Loucy (cell line): ENCODE measurements around the gene PKIB.

Experiments used
- H2AFZ ChIP-seq: fragments of 200-600 bp; sonication (generic); 2 replicates; pipeline ENCODE4 v1.6.0; 2016; ENCODE audit warnings: antibody characterized with exemption, mild to moderate bottlenecking, low read length, moderate library complexity
- H3F3A ChIP-seq: fragments of 200-600 bp; 2 replicates; pipeline ENCODE4 v1.6.0; 2016; ENCODE audit warnings: antibody characterized with exemption, low read depth, mild to moderate bottlenecking
- H3K27me3 ChIP-seq: fragments of 200-600 bp; sonication (generic); 2 replicates; pipeline ENCODE4 v1.6.1; 2014; ENCODE audit warnings: low read length, mild to moderate bottlenecking; ENCODE audit not compliant: insufficient read depth, poor library complexity, severe bottlenecking
- H3K36me3 ChIP-seq: fragments of 200-600 bp; sonication (generic); 2 replicates; pipeline ENCODE4 v1.6.1; 2016; ENCODE audit warnings: low read length; ENCODE audit not compliant: insufficient read depth
- H3K4me1 ChIP-seq: fragments of 200-600 bp; sonication (generic); 2 replicates; pipeline ENCODE4 v1.5.1; 2014; ENCODE audit warnings: low read length, mild to moderate bottlenecking; ENCODE audit not compliant: insufficient read depth, poor library complexity, severe bottlenecking
- H3K4me2 ChIP-seq: fragments of 200-600 bp; sonication (generic); 2 replicates; pipeline ENCODE4 v1.6.0; 2014; ENCODE audit warnings: antibody characterized with exemption, low read length, low read depth, mild to moderate bottlenecking; ENCODE audit not compliant: poor library complexity, severe bottlenecking
- H3K4me3 ChIP-seq: fragments of 200-600 bp; sonication (generic); 2 replicates; pipeline ENCODE4 v1.5.1; 2014; ENCODE audit warnings: low read length, mild to moderate bottlenecking, mixed read lengths; ENCODE audit not compliant: poor library complexity, severe bottlenecking
- H3K79me2 ChIP-seq: fragments of 200-600 bp; sonication (generic); 2 replicates; pipeline ENCODE4 v1.6.1; 2014; ENCODE audit warnings: low read length; ENCODE audit not compliant: insufficient read depth
- H3K9ac ChIP-seq: fragments of 200-600 bp; sonication (generic); 2 replicates; pipeline ENCODE4 v1.6.0; 2014; ENCODE audit warnings: mild to moderate bottlenecking, low read depth, low read length, moderate library complexity; ENCODE audit not compliant: poor library complexity, severe bottlenecking
- H3K9me2 ChIP-seq: fragments of 200-600 bp; sonication (generic); replicated peaks from 2 replicates; pipeline ENCODE4 v1.6.1; 2016; ENCODE audit warnings: low read depth, low read length, mixed read lengths
- H3K9me3 ChIP-seq: fragments of 200-600 bp; sonication (generic); 2 replicates; pipeline ENCODE4 v1.6.1; 2014; ENCODE audit warnings: mild to moderate bottlenecking, antibody characterized with exemption, low read length, low read depth; ENCODE audit not compliant: insufficient read depth
- H4K20me1 ChIP-seq: fragments of 200-600 bp; sonication (generic); 2 replicates; pipeline ENCODE4 v1.6.0; 2014; ENCODE audit warnings: antibody characterized with exemption, low read length, mild to moderate bottlenecking; ENCODE audit not compliant: insufficient read depth, poor library complexity, severe bottlenecking
- CTCF ChIP-seq: fragments of 200-600 bp; sonication (generic); conservative IDR thresholded peaks from 2 replicates; pipeline ENCODE4 v1.5.1; 2014; ENCODE audit warnings: mild to moderate bottlenecking, antibody characterized with exemption, low read length
- EZH2phosphoT487 ChIP-seq: fragments of 200-600 bp; IDR thresholded peaks from 2 replicates; pipeline ENCODE4 v1.6.1; 2018; ENCODE audit warnings: antibody characterized with exemption, mild to moderate bottlenecking, moderate library complexity, borderline replicate concordance

Gene PKIB

GRCh38 chr6:122663981-122664380 lies 53.8 kb downstream of the PKIB start:
- no peaks in the 10 kb centered on the region for H3K4me1 ChIP-seq
- H3K4me3 ChIP-seq = no peak overlapping the region
- no peaks in the 10 kb centered on the region for H3K9me3 ChIP-seq
- no peaks in the 10 kb centered on the region for H3K9me2 ChIP-seq
- H4K20me1 ChIP-seq = no peaks in the 10 kb centered on the region
- no peaks in the 10 kb centered on the region for H3F3A ChIP-seq
- H2AFZ ChIP-seq = no peak overlapping the region
- H3K4me2 ChIP-seq = no peak overlapping the region
- no peak for TF ChIP-seq EZH2phosphoT487
- TF ChIP-seq CTCF = no peak
- H3K9ac ChIP-seq = no peak overlapping the region
- no peaks in the 10 kb centered on the region for H3K79me2 ChIP-seq
- no peaks in the 10 kb centered on the region for H3K27me3 ChIP-seq
- H3K36me3 ChIP-seq = no peaks in the 10 kb centered on the region

- H3K9me3 ChIP-seq = no peaks in the 10 kb centered on the region
- H3K4me2 ChIP-seq = no peak overlapping the region
- H3K9me2 ChIP-seq = no peaks in the 10 kb centered on the region
- H3K36me3 ChIP-seq = no peaks in the 10 kb centered on the region
- no peak overlapping the region for H3K4me3 ChIP-seq
- H3K79me2 ChIP-seq = no peaks in the 10 kb centered on the region
- no peaks in the 10 kb centered on the region for H3K27me3 ChIP-seq
- TF ChIP-seq EZH2phosphoT487 (no peak), CTCF (no peak)
- H3F3A ChIP-seq = no peaks in the 10 kb centered on the region
- no peak overlapping the region for H2AFZ ChIP-seq
- no peaks in the 10 kb centered on the region for H4K20me1 ChIP-seq
- no peaks in the 10 kb centered on the region for H3K4me1 ChIP-seq
- no peak overlapping the region for H3K9ac ChIP-seq
Measured at GRCh38 chr6:122665929-122666328, 55.7 kb downstream of the PKIB start.

GRCh38 chr6:122666418-122666817 lies 56.2 kb downstream of the PKIB start:
- TF ChIP-seq CTCF = no peak
- no peak for TF ChIP-seq EZH2phosphoT487
- no peaks in the 10 kb centered on the region for H3K79me2 ChIP-seq
- H3K36me3 ChIP-seq = no peaks in the 10 kb centered on the region
- H2AFZ ChIP-seq = no peak overlapping the region
- no peak overlapping the region for H3K4me3 ChIP-seq
- H3K27me3 ChIP-seq = no peaks in the 10 kb centered on the region
- H3K9me3 ChIP-seq = no peaks in the 10 kb centered on the region
- H3F3A ChIP-seq = no peaks in the 10 kb centered on the region
- H3K9me2 ChIP-seq = no peaks in the 10 kb centered on the region
- H4K20me1 ChIP-seq = no peaks in the 10 kb centered on the region
- H3K4me2 ChIP-seq = no peak overlapping the region
- no peak overlapping the region for H3K9ac ChIP-seq
- H3K4me1 ChIP-seq = no peaks in the 10 kb centered on the region
